ENCODE results near the gene STK32A. TPM values are rescaled to one million over a fixed set of nuclear protein-coding genes. Genes with fewer than 3 reads are reported as not detected.

STK32A gene
- total RNA-seq, 2 experiments from 2014 or later: not detected

GRCh38 chr5:147373328-147373727, 138.5 kb downstream of the STK32A start:
- ChIA-PET POLR2A (no interaction called here), CTCF (no interaction called here)
- no peaks in the 10 kb centered on the region for H3K4me1 Mint-ChIP-seq (ENCODE audit: low read depth)
- H3K4me3 Mint-ChIP-seq: no peak overlapping the region
- DNase-seq: no peak
- intact Hi-C loops (cut with DNase I, micrococcal nuclease): no loop called here
- Histone ChIP-seq H3K36me3 (ENCODE audit: insufficient read depth, low read length) (no peaks in the 10 kb centered on the region), H3K4me3 (ENCODE audit: low read length) (no peak overlapping the region), H3K9me3 (ENCODE audit: control insufficient read depth in 1 of 2, insufficient read depth in 1 of 2, low read length in 2 of 2) (no peaks in the 10 kb centered on the region), H3K27ac (ENCODE audit: low read depth in 1 of 2, low read length in 2 of 2) (no peak overlapping the region), H3K27me3 (ENCODE audit: control insufficient read depth in 1 of 2, insufficient read depth in 2 of 2, low read length in 2 of 2) (no peaks in the 10 kb centered on the region), H3K4me1 (ENCODE audit: insufficient read depth, low read length) (no peaks in the 10 kb centered on the region)
- TF ChIP-seq CTCF (IDR thresholded peaks at IDR 0.05): no peak
- ATAC-seq (ENCODE audit: poor library complexity): no peak
- H3K36me3 Mint-ChIP-seq (ENCODE audit: low read depth): no peaks in the 10 kb centered on the region
- peaks cover 4% of the 10 kb centered on the region for H3K9me3 Mint-ChIP-seq
- no peak overlapping the region for H3K27ac Mint-ChIP-seq
- H3K27me3 Mint-ChIP-seq: peaks cover 7% of the 10 kb centered on the region

- Histone ChIP-seq H3K27me3 (ENCODE audit: control insufficient read depth in 1 of 2, insufficient read depth in 2 of 2, low read length in 2 of 2) (no peaks in the 10 kb centered on the region), H3K27ac (ENCODE audit: low read depth in 1 of 2, low read length in 2 of 2) (no peak overlapping the region), H3K9me3 (ENCODE audit: control insufficient read depth in 1 of 2, insufficient read depth in 1 of 2, low read length in 2 of 2) (no peaks in the 10 kb centered on the region), H3K36me3 (ENCODE audit: insufficient read depth, low read length) (no peaks in the 10 kb centered on the region), H3K4me3 (ENCODE audit: low read length) (no peak overlapping the region), H3K4me1 (ENCODE audit: insufficient read depth, low read length) (no peaks in the 10 kb centered on the region)
- DNase-seq (no peak), ATAC-seq (ENCODE audit: poor library complexity) (no peak)
- Mint-ChIP-seq H3K27ac (no peak overlapping the region), H3K36me3 (ENCODE audit: low read depth) (no peaks in the 10 kb centered on the region), H3K4me3 (no peak overlapping the region), H3K4me1 (ENCODE audit: low read depth) (no peaks in the 10 kb centered on the region), H3K9me3 (peaks cover 8% of the 10 kb centered on the region), H3K27me3 (peaks cover 7% of the 10 kb centered on the region)
- POLR2A ChIA-PET: no interaction called here
- intact Hi-C loops (cut with DNase I, micrococcal nuclease): no loop called here
- CTCF ChIA-PET: no interaction called here
- TF ChIP-seq CTCF (IDR thresholded peaks at IDR 0.05): no peak
Observed at GRCh38 chr5:147375151-147375550, 140.3 kb downstream of the STK32A start.

- Mint-ChIP-seq H3K4me3 (no peak overlapping the region), H3K9me3 (peaks cover 8% of the 10 kb centered on the region), H3K36me3 (ENCODE audit: low read depth) (no peaks in the 10 kb centered on the region), H3K4me1 (ENCODE audit: low read depth) (no peaks in the 10 kb centered on the region), H3K27ac (no peak overlapping the region), H3K27me3 (peaks cover 15% of the 10 kb centered on the region)
- H3K27ac ChIP-seq (ENCODE audit: low read depth in 1 of 2, low read length in 2 of 2): no peak overlapping the region
- no peaks in the 10 kb centered on the region for H3K9me3 ChIP-seq (ENCODE audit: control insufficient read depth in 1 of 2, insufficient read depth in 1 of 2, low read length in 2 of 2)
- no peak for TF ChIP-seq CTCF (IDR thresholded peaks at IDR 0.05)
- intact Hi-C loops (cut with DNase I, micrococcal nuclease): no loop called here
- no peaks in the 10 kb centered on the region for H3K27me3 ChIP-seq (ENCODE audit: control insufficient read depth in 1 of 2, insufficient read depth in 2 of 2, low read length in 2 of 2)
- no peak overlapping the region for H3K4me3 ChIP-seq (ENCODE audit: low read length)
- no peaks in the 10 kb centered on the region for H3K36me3 ChIP-seq (ENCODE audit: insufficient read depth, low read length)
- ATAC-seq (ENCODE audit: poor library complexity): no peak
- CTCF ChIA-PET: no interaction called here
- no peak for DNase-seq
- H3K4me1 ChIP-seq (ENCODE audit: insufficient read depth, low read length): no peaks in the 10 kb centered on the region
- POLR2A ChIA-PET: no interaction called here
Observed at GRCh38 chr5:147377682-147378081, 142.9 kb downstream of the STK32A start.

Data from CD4-positive, alpha-beta T cell (primary cell).